K562 (cell line): ENCODE results near the gene LY6G6F. TPM values are rescaled to one million over a fixed set of nuclear protein-coding genes. Genes with fewer than 3 reads are reported as not detected.
A peak's percentile ranks its signal among the peaks of the same experiment; 100 is the strongest.

Experiments used
- ATAC-seq: fragments of 200-7000 bp; cut with Tn5 transposase; 3 replicates; pipeline ENCODE4 v1.9.1; 2020; ENCODE audit warnings: moderate library complexity
- BruUV-seq: library from RNA; stranded (reverse); fragments of 400-500 nt; replicated peaks from 2 replicates; lab custom pipeline; 2021; lab: Mats Ljungman, UMichigan
- CTCF ChIA-PET: fragments of 300-600 bp; formaldehyde crosslinking; extraction: SDS; loops from one replicate; lab custom pipeline; 2021; ENCODE audit warnings: low intra/inter-chr PET ratio; lab: Yijun Ruan, JAX
- POLR2A ChIA-PET: fragments of 300-600, 350-650 bp; sonication (Branson Sonifier 250); formaldehyde crosslinking; extraction: SDS; loops from one replicate; lab custom pipeline; 2021; ENCODE audit warnings: antibody characterized with exemption, inconsistent platforms; lab: Yijun Ruan, JAX
- DNase-seq, 4 experiments: peaks; one replicate each; pipeline versions ENCODE4 v3.0.0 to v3.0.0-alpha.2; 2011 to 2018; ENCODE audit warnings: low spot score in 3 of 4, mixed read lengths in 3 of 4; ENCODE audit errors: extremely low read depth in 1 of 4
- FAIRE-seq: peaks from 2 replicates; lab custom pipeline; 2011; peaks lifted over from hg19 to GRCh38; lab: Jason Lieb, UNC
- H2AFZ ChIP-seq: 2 replicates; pipeline ENCODE4 v1.6.0; 2011; ENCODE audit warnings: low read depth, low read length, control low read depth, inconsistent platforms
- H3K27ac ChIP-seq: fragments of 200-600 bp; 3 replicates; pipeline ENCODE4 v1.8.0; 2011; ENCODE audit warnings: low read depth, mild to moderate bottlenecking, control low read depth, inconsistent platforms, low read length, moderate library complexity, mixed read lengths; ENCODE audit errors: extremely low read depth
- H3K27me3 ChIP-seq, 2 experiments: fragments of 300-600 bp in 1 of 2; 2 replicates in 1 of 2; 3 replicates in 1 of 2; pipeline versions ENCODE4 v1.6.0 to v1.8.0; 2011; ENCODE audit warnings: inconsistent platforms in 2 of 2, low read length in 2 of 2, mild to moderate bottlenecking in 1 of 2, mixed read lengths in 1 of 2, moderate library complexity in 1 of 2; ENCODE audit not compliant: control insufficient read depth in 2 of 2, insufficient read depth in 2 of 2
- H3K36me3 ChIP-seq: fragments of 300-600 bp; 3 replicates; pipeline ENCODE4 v1.8.0; 2011; ENCODE audit warnings: mild to moderate bottlenecking, low read length, inconsistent platforms; ENCODE audit not compliant: control insufficient read depth, insufficient read depth
- H3K4me1 ChIP-seq, 2 experiments: fragments of 200-600 bp in 1 of 2; replicated peaks in 1 of 2; 2 replicates in 1 of 2; 3 replicates in 1 of 2; pipeline versions ENCODE4 v1.5.1 to v1.8.0; 2011; ENCODE audit warnings: inconsistent platforms in 2 of 2, low read length in 2 of 2, mild to moderate bottlenecking in 1 of 2, mixed read lengths in 1 of 2, moderate library complexity in 1 of 2; ENCODE audit not compliant: control insufficient read depth in 2 of 2, insufficient read depth in 2 of 2
- H3K4me2 ChIP-seq: 2 replicates; pipeline ENCODE4 v1.6.1; 2011; ENCODE audit warnings: low read length, control low read depth, inconsistent platforms, mixed read lengths; ENCODE audit not compliant: insufficient read depth
- H3K4me3 ChIP-seq: fragments of 200-600 bp; sonication (generic), shearing (Covaris generic); 2 replicates; pipeline ENCODE4 v1.5.1; 2016; ENCODE audit warnings: control low read depth, inconsistent platforms
- H3K79me2 ChIP-seq: fragments of 200-600 bp; 3 replicates; pipeline ENCODE4 v1.8.0; 2011; ENCODE audit warnings: low read length, inconsistent platforms; ENCODE audit not compliant: control insufficient read depth, insufficient read depth
- H3K9ac ChIP-seq, 2 experiments: 2 replicates each; pipeline versions ENCODE4 v1.6.0 to v1.6.1; 2011; ENCODE audit warnings: low read depth in 2 of 2, low read length in 2 of 2, control low read depth in 1 of 2, inconsistent platforms in 1 of 2, mild to moderate bottlenecking in 1 of 2, mixed read lengths in 1 of 2; ENCODE audit not compliant: insufficient read depth in 1 of 2
- H3K9me1 ChIP-seq: one replicate; pipeline ENCODE4 v1.6.0; 2011; ENCODE audit warnings: inconsistent platforms, mild to moderate bottlenecking, low read length, moderate library complexity; ENCODE audit not compliant: control insufficient read depth, insufficient read depth
- H3K9me3 ChIP-seq: replicated peaks from 2 replicates; pipeline ENCODE4 v1.5.1; 2011; ENCODE audit warnings: low read depth, low read length, inconsistent platforms; ENCODE audit not compliant: control insufficient read depth, insufficient read depth
- H4K20me1 ChIP-seq: replicated peaks from 2 replicates; pipeline ENCODE4 v1.6.1; 2011; ENCODE audit warnings: low read length, inconsistent platforms, mixed read lengths; ENCODE audit not compliant: control insufficient read depth, insufficient read depth
- FOXP1 ChIP-seq: sonication (generic); formaldehyde crosslinking; IDR thresholded peaks from 2 replicates; pipeline ENCODE4 v1.8.0; 2022; ENCODE audit warnings: mild to moderate bottlenecking, missing genetic modification reagents
- HDAC6 ChIP-seq: IDR thresholded peaks from 2 replicates; pipeline ENCODE4 v1.6.1; 2012; ENCODE audit warnings: low read depth, mild to moderate bottlenecking, control low read depth, inconsistent platforms, low read length, moderate library complexity
- MED1 ChIP-seq: sonication (generic); formaldehyde crosslinking; IDR thresholded peaks from 2 replicates; pipeline ENCODE4 v1.8.1; 2023; ENCODE audit warnings: missing genetic modification reagents, borderline replicate concordance
- ZBTB1 ChIP-seq: sonication (generic); formaldehyde crosslinking; IDR thresholded peaks from 2 replicates; pipeline ENCODE4 v1.8.1; 2023; ENCODE audit warnings: missing genetic modification reagents, low read depth, mild to moderate bottlenecking, borderline replicate concordance
- WGBS: fragments of 100-300 bp; shearing (Covaris generic); methylation state at CpG from one replicate; pipeline ENCODE4 v1.1.6; 2016; ENCODE audit warnings: low coverage, mixed read lengths; ENCODE audit not compliant: insufficient coverage; ENCODE audit errors: missing lambda C conversion rate; 5-methylcytosine and 5-hydroxymethylcytosine counted together
- in situ Hi-C: fragments of 300-500 bp; cut with MboI; formaldehyde crosslinking; loops from 4 replicates; pipeline ENCODE4 v1.15.0; 2018; ENCODE audit warnings: inconsistent platforms, mixed read lengths
- intact Hi-C: fragments of 100-400 bp; cut with micrococcal nuclease; formaldehyde crosslinking; loops from 2 replicates; pipeline ENCODE4 v1.14.2; 2022
- polyA plus RNA-seq, 8 experiments: library from polyadenylated mRNA; depleted of rRNA in 4 of 8; stranded (reverse) in 5 of 8; unstranded in 3 of 8; fragments of >200 nt; fragmentation: Nextera tagmentation in 2 of 8; fragmentation: Illumina TruSeq in 1 of 8; extraction: Ambion mirVana in 2 of 8; extraction: Trizol in 1 of 8; gene quantifications; 2 replicates each; pipeline versions ENCODE4 v1.2.1 to v1.2.3, GENCODE V29; 2011 to 2014; ENCODE audit warnings: inconsistent platforms in 1 of 8, missing spikeins in 1 of 8
- total RNA-seq, 7 experiments: library from RNA; depleted of rRNA in 6 of 7; stranded (reverse); fragments of >200 nt in 6 of 7; fragmentation: Illumina TruSeq in 2 of 7; extraction: Trizol in 2 of 7; gene quantifications; 2 replicates each; pipeline versions ENCODE4 v1.2.1 to v1.2.3, GENCODE V29; 2011 to 2021; ENCODE audit warnings: low replicate concordance in 1 of 7
- TF ChIP-seq, protein P1 (sequence below): sonication (generic); formaldehyde crosslinking; IDR thresholded peaks from 2 replicates; pipeline ENCODE4 v1.9.0; 2022; ENCODE audit warnings: mild to moderate bottlenecking, missing genetic modification reagents
- TF ChIP-seq, protein P2 (sequence below): sonication (generic); formaldehyde crosslinking; IDR thresholded peaks from 2 replicates; pipeline ENCODE4 v1.8.1; 2022; ENCODE audit warnings: missing genetic modification reagents

Gene LY6G6F
- total and polyA plus RNA-seq, 9 of the 15 experiments (the other 6 are each of a cell fraction or from before 2014, with no cell fraction given) = 0.14 to 0.50 (median 0.28) TPM; not detected in 2

DNA sequence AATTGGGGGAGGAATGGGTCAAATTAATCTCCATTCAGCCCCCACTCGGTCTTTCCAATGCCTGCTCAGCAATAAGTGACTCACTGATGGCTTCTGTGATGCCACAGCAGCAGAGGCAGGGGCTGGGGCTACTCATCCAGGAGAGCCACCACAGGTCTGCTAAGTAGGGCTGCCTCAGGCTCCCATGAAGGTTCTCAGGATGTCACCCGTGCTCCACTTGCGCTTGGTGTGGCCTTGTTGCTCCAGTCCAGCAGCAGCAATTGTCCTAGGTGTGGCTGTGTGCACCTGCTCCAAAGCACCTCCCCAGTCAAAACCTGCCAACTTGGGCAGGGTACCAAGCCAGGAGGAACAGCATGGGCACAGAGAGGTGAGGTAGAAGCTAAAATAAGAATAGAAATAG is 15.5 kb downstream of the LY6G6F start:
- FAIRE-seq = no peak
- TF ChIP-seq HDAC6 (no peak), FOXP1 (0 out of 2 replicates have a peak, but pooled peaks have one; percentile 12), ZBTB1 (CRISPR knock-in tag) (0 out of 2 replicates have a peak, but pooled peaks have one; percentile 9), MED1 (CRISPR knock-in tag) (no peak)
- TF ChIP-seq, protein P1, sequence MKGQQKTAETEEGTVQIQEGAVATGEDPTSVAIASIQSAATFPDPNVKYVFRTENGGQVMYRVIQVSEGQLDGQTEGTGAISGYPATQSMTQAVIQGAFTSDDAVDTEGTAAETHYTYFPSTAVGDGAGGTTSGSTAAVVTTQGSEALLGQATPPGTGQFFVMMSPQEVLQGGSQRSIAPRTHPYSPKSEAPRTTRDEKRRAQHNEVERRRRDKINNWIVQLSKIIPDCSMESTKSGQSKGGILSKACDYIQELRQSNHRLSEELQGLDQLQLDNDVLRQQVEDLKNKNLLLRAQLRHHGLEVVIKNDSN (CRISPR knock-in tag) = peak; percentile 29; the same call in 1 of the 2 replicates
- TF ChIP-seq, protein P2, sequence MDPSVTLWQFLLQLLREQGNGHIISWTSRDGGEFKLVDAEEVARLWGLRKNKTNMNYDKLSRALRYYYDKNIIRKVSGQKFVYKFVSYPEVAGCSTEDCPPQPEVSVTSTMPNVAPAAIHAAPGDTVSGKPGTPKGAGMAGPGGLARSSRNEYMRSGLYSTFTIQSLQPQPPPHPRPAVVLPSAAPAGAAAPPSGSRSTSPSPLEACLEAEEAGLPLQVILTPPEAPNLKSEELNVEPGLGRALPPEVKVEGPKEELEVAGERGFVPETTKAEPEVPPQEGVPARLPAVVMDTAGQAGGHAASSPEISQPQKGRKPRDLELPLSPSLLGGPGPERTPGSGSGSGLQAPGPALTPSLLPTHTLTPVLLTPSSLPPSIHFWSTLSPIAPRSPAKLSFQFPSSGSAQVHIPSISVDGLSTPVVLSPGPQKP (CRISPR knock-in tag) = peak; percentile 54; the same call in 1 of the 2 replicates
- TF ChIP-seq, all 486 proteins: peak for 4

More for the DNA sequence above, 15.5 kb downstream of the LY6G6F start:
- WGBS = 48% methylated on average over 3 of the region's 3 CpGs
- no peak for ATAC-seq
- Histone ChIP-seq H3K27ac (no peak overlapping the region), H3K4me2 (no peak overlapping the region), H3K4me1 (peaks cover 32 to 38% of the 10 kb centered on the region in 2 experiments), H2AFZ (no peak overlapping the region), H3K36me3 (peaks cover 13% of the 10 kb centered on the region; the same call in 1 of the 3 replicates), H4K20me1 (no peaks in the 10 kb centered on the region), H3K79me2 (no peaks in the 10 kb centered on the region), H3K9ac (peak overlapping the region in 1 of 2 experiments; percentile 27; a peak in 1 of 4 replicates), H3K27me3 (no peaks in the 10 kb centered on the region), H3K4me3 (no peak overlapping the region), H3K9me1 (peaks cover 1% of the 10 kb centered on the region), H3K9me3 (no peaks in the 10 kb centered on the region)
- ChIA-PET CTCF (no interaction called here), POLR2A (interaction anchor here (0.6 to 15.0 kb wide), 11 partner anchors 10 to 366 kb away, joined by 3 to 236 read pairs (median 5); partner anchors contain the start of genes ABHD16A, CLIC1, CSNK2B and DDAH2)
- no peak for DNase-seq
- intact Hi-C loops (no loop called here), in situ Hi-C loops (no loop called here)
- BruUV-seq = no TSS peak
